ENCODE measurements around the gene AGPS.

The AGPS gene

GRCh38 chr2:177585234-177585863 is 192.8 kb downstream of the AGPS start:
- Histone ChIP-seq H3K27ac (ENCODE audit: low read depth, low read length) (no peak overlapping the region), H3F3A (ENCODE audit: control insufficient read depth, insufficient read depth) (no peaks in the 10 kb centered on the region), H3K9me2 (replicated peaks; ENCODE audit: control insufficient read depth, low read length) (no peaks in the 10 kb centered on the region), H3K79me2 (ENCODE audit: control insufficient read depth, low read length) (no peaks in the 10 kb centered on the region), H3K4me3 (ENCODE audit: low read length) (no peak overlapping the region), H4K20me1 (ENCODE audit: control insufficient read depth, insufficient read depth, low read depth, low read length) (no peaks in the 10 kb centered on the region), H3K36me3 (ENCODE audit: control insufficient read depth, low read length) (no peaks in the 10 kb centered on the region), H3K27me3 (ENCODE audit: control insufficient read depth, low read length) (no peaks in the 10 kb centered on the region; the same call in 1 of the 2 replicates), H3K9me3 (ENCODE audit: control insufficient read depth, insufficient read depth, low read length) (no peaks in the 10 kb centered on the region), H3K4me1 (ENCODE audit: control insufficient read depth, low read length) (no peaks in the 10 kb centered on the region), H3K4me2 (ENCODE audit: low read length) (no peak overlapping the region)
- TF ChIP-seq CTCF (IDR thresholded peaks at IDR 0.05; ENCODE audit: low read depth, low read length, poor library complexity, severe bottlenecking) (no peak), EZH2phosphoT487 (IDR thresholded peaks at IDR 0.05; ENCODE audit: borderline replicate concordance, low read length) (no peak)

GRCh38 chr2:177586154-177586553 is 193.6 kb downstream of the AGPS start:
- Histone ChIP-seq H3K36me3 (ENCODE audit: control insufficient read depth, low read length) (no peaks in the 10 kb centered on the region), H3F3A (ENCODE audit: control insufficient read depth, insufficient read depth) (no peaks in the 10 kb centered on the region), H3K4me3 (ENCODE audit: low read length) (no peak overlapping the region), H3K9me2 (replicated peaks; ENCODE audit: control insufficient read depth, low read length) (no peaks in the 10 kb centered on the region), H3K27me3 (ENCODE audit: control insufficient read depth, low read length) (no peaks in the 10 kb centered on the region), H3K4me1 (ENCODE audit: control insufficient read depth, low read length) (no peaks in the 10 kb centered on the region), H3K27ac (ENCODE audit: low read depth, low read length) (no peak overlapping the region), H3K79me2 (ENCODE audit: control insufficient read depth, low read length) (no peaks in the 10 kb centered on the region), H3K4me2 (ENCODE audit: low read length) (no peak overlapping the region), H3K9me3 (ENCODE audit: control insufficient read depth, insufficient read depth, low read length) (no peaks in the 10 kb centered on the region), H4K20me1 (ENCODE audit: control insufficient read depth, insufficient read depth, low read depth, low read length) (no peaks in the 10 kb centered on the region)
- TF ChIP-seq EZH2phosphoT487 (IDR thresholded peaks at IDR 0.05; ENCODE audit: borderline replicate concordance, low read length) (no peak), CTCF (IDR thresholded peaks at IDR 0.05; ENCODE audit: low read depth, low read length, poor library complexity, severe bottlenecking) (no peak)

- Histone ChIP-seq H3K4me2 (ENCODE audit: low read length) (no peak overlapping the region), H3K79me2 (ENCODE audit: control insufficient read depth, low read length) (no peaks in the 10 kb centered on the region), H3K4me3 (ENCODE audit: low read length) (no peak overlapping the region), H3K27ac (ENCODE audit: low read depth, low read length) (no peak overlapping the region), H3K36me3 (ENCODE audit: control insufficient read depth, low read length) (no peaks in the 10 kb centered on the region), H3F3A (ENCODE audit: control insufficient read depth, insufficient read depth) (no peaks in the 10 kb centered on the region), H4K20me1 (ENCODE audit: control insufficient read depth, insufficient read depth, low read depth, low read length) (no peaks in the 10 kb centered on the region), H3K9me3 (ENCODE audit: control insufficient read depth, insufficient read depth, low read length) (no peaks in the 10 kb centered on the region), H3K9me2 (replicated peaks; ENCODE audit: control insufficient read depth, low read length) (no peaks in the 10 kb centered on the region), H3K4me1 (ENCODE audit: control insufficient read depth, low read length) (no peaks in the 10 kb centered on the region), H3K27me3 (ENCODE audit: control insufficient read depth, low read length) (no peaks in the 10 kb centered on the region)
- TF ChIP-seq EZH2phosphoT487 (IDR thresholded peaks at IDR 0.05; ENCODE audit: borderline replicate concordance, low read length) (no peak), CTCF (IDR thresholded peaks at IDR 0.05; ENCODE audit: low read depth, low read length, poor library complexity, severe bottlenecking) (no peak)
These were observed 194.8 kb downstream of the AGPS start for GRCh38 chr2:177587371-177587770.
